CD8-positive, alpha-beta memory T cell (primary cell): ENCODE measurements around the gene BRSK1. TPM values are rescaled to one million over a fixed set of nuclear protein-coding genes. Genes with fewer than 3 reads are reported as not detected.

Experiments used
- CTCF ChIA-PET: fragments of 350-600 bp; sonication (Branson Sonifier 250); formaldehyde crosslinking; loops from one replicate; lab custom pipeline; 2021; ENCODE audit warnings: antibody characterized with exemption; lab: Charles Lee
- POLR2A ChIA-PET: fragments of 350-600 bp; sonication (Branson Sonifier 250); formaldehyde crosslinking; loops from one replicate; lab custom pipeline; 2021; ENCODE audit warnings: antibody characterized with exemption; lab: Charles Lee
- DNase-seq, 5 donors: peaks; one replicate each; pipeline versions ENCODE4 v3.0.0 to v3.0.0-alpha.2; 2020 to 2022; ENCODE audit warnings: mixed read lengths in 1 of 5
- H3K27ac ChIP-seq: one replicate; pipeline ENCODE4 v1.7.0; 2013; ENCODE audit warnings: low read depth, mild to moderate bottlenecking, low read length, moderate library complexity
- H3K27me3 ChIP-seq: 2 replicates; pipeline ENCODE4 v1.7.0; 2013; ENCODE audit warnings: low read length, mild to moderate bottlenecking; ENCODE audit not compliant: insufficient read depth, poor library complexity, severe bottlenecking
- H3K36me3 ChIP-seq: 2 replicates; pipeline ENCODE4 v1.7.0; 2013; ENCODE audit warnings: mild to moderate bottlenecking, low read length, moderate library complexity; ENCODE audit not compliant: insufficient read depth
- H3K4me1 ChIP-seq: 2 replicates; pipeline ENCODE4 v1.7.0; 2013; ENCODE audit warnings: mild to moderate bottlenecking, low read length, moderate library complexity; ENCODE audit not compliant: insufficient read depth
- H3K4me3 ChIP-seq: 2 replicates; pipeline ENCODE4 v1.7.0; 2013; ENCODE audit warnings: mild to moderate bottlenecking, low read length
- H3K9me3 ChIP-seq: 2 replicates; pipeline ENCODE4 v1.7.0; 2013; ENCODE audit warnings: mild to moderate bottlenecking, low read length
- H3K27ac Mint-ChIP-seq, 8 donors: one replicate each; pipeline ENCODE4 v1.8.0; 2020 to 2021; ENCODE audit warnings: mixed read lengths in 8 of 8, mild to moderate bottlenecking in 6 of 8, inconsistent platforms in 3 of 8, moderate library complexity in 3 of 8
- H3K27me3 Mint-ChIP-seq, 2 donors: one replicate each; pipeline ENCODE4 v1.8.0; 2020 to 2021; ENCODE audit warnings: mixed read lengths in 2 of 2, mild to moderate bottlenecking in 1 of 2, moderate library complexity in 1 of 2
- H3K36me3 Mint-ChIP-seq, 3 donors: one replicate each; pipeline ENCODE4 v1.8.0; 2020 to 2021; ENCODE audit warnings: mixed read lengths in 3 of 3, inconsistent platforms in 1 of 3, mild to moderate bottlenecking in 1 of 3
- H3K4me1 Mint-ChIP-seq, 3 donors: one replicate each; pipeline ENCODE4 v1.8.0; 2020 to 2021; ENCODE audit warnings: mixed read lengths in 3 of 3, inconsistent platforms in 1 of 3, mild to moderate bottlenecking in 1 of 3
- H3K4me3 Mint-ChIP-seq, 7 donors: one replicate each; pipeline ENCODE4 v1.8.0; 2020 to 2021; ENCODE audit warnings: mixed read lengths in 7 of 7, mild to moderate bottlenecking in 6 of 7, moderate library complexity in 4 of 7, inconsistent platforms in 2 of 7
- H3K9me3 Mint-ChIP-seq, 5 donors: one replicate each; pipeline ENCODE4 v1.8.0; 2020 to 2022; ENCODE audit warnings: mixed read lengths in 5 of 5, mild to moderate bottlenecking in 3 of 5, moderate library complexity in 2 of 5, inconsistent platforms in 1 of 5
- polyA plus RNA-seq: library from polyadenylated mRNA; unstranded; fragments of 300-500 nt; fragmentation: Illumina TruSeq; gene quantifications from one replicate; pipeline ENCODE4 v1.2.3, GENCODE V29; 2021
- total RNA-seq, 2 experiments: library from RNA; stranded (reverse); gene quantifications; one replicate each; pipeline ENCODE4 v1.2.3, GENCODE V29; 2021

The BRSK1 gene
- total and polyA plus RNA-seq, 3 experiments from 2014 or later: 0.82 to 5.7 (median 4.1) TPM

DNA sequence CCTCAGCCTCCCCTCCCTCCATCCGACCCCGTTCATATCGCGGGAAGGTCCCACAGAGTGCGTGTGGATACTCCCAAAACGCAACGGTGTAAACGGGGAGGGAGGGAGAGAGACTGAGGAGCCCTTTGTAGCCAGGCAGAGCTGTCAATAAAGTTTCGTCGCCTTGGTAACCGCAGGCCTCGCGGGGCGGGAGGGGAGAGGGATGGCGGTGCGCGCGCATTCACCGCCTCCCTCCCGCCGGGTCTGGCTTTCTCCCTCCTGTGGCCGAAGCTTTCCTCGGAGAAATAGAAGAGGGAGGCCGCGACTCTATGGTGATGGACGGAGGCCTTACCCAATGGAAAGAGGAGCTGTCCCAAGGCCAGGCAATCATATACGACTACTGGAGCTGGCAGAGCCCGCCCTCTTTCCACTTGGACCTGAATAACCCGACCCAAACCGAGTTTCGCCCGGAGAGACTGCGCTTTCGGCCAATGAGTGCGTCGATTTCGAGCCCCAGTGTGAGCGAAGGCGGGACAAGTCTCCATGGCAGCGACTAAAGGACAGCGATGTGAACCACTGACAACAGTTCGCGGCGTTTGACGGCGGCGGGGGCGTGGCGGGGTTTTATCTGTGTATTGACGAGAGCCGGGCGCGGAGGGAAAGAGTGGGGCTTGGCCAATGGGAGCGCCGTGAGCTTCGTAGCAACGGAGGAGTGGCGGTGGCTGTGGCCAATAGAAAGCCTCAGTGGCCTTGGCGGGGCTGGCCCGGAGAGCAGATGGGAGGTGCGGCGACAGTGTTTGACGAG is 55.5 kb downstream of the BRSK1 start, which contains the start of gene KMT5C:
TSS of gene KMT5C (plus strand) at position 772 of the 784 bp plus-strand sequence. CDS start 2,061 bp downstream, outside the sequence.
- ChIA-PET CTCF (interaction anchor here (0.8 to 3.5 kb wide), 8 partner anchors 14 to 315 kb away, joined by 3 to 28 read pairs (median 6); partner anchors contain the start of genes TMEM238 and U2AF2), POLR2A (interaction anchor here (0.5 to 2.0 kb wide), 18 partner anchors 12 to 1244 kb away, joined by 3 to 20 read pairs (median 4); partner anchors contain the start of genes FIZ1, HSPBP1, ISOC2 and PPP6R1)
- no peaks in the 10 kb centered on the region for H3K27me3 ChIP-seq
- peak within 1 kb of the TSS; percentile 77 for H3K4me3 ChIP-seq
- peaks cover 21 to 29% (median 27%) of the 10 kb centered on the region in 3 donors for H3K4me1 Mint-ChIP-seq
- H3K9me3 Mint-ChIP-seq: peaks cover 0 to 3% (median 0%) of the 10 kb centered on the region in 5 donors
- no peaks in the 10 kb centered on the region for H3K36me3 ChIP-seq
- peaks cover 11 to 15% of the 10 kb centered on the region in 2 donors for H3K27me3 Mint-ChIP-seq
- peaks cover 24% of the 10 kb centered on the region for H3K4me1 ChIP-seq
- peak within 1 kb of the TSS; percentile 89 to 97 (median 90) for H3K4me3 Mint-ChIP-seq
- H3K27ac ChIP-seq: peak within 1 kb of the TSS; percentile 100
- peak within 1 kb of the TSS; percentile 98 to 100 (median 100) for H3K27ac Mint-ChIP-seq
- H3K9me3 ChIP-seq: no peaks in the 10 kb centered on the region
- H3K36me3 Mint-ChIP-seq: peaks cover 0 to 15% (median 0%) of the 10 kb centered on the region in 3 donors
- peak; percentile 100 for DNase-seq

DNA sequence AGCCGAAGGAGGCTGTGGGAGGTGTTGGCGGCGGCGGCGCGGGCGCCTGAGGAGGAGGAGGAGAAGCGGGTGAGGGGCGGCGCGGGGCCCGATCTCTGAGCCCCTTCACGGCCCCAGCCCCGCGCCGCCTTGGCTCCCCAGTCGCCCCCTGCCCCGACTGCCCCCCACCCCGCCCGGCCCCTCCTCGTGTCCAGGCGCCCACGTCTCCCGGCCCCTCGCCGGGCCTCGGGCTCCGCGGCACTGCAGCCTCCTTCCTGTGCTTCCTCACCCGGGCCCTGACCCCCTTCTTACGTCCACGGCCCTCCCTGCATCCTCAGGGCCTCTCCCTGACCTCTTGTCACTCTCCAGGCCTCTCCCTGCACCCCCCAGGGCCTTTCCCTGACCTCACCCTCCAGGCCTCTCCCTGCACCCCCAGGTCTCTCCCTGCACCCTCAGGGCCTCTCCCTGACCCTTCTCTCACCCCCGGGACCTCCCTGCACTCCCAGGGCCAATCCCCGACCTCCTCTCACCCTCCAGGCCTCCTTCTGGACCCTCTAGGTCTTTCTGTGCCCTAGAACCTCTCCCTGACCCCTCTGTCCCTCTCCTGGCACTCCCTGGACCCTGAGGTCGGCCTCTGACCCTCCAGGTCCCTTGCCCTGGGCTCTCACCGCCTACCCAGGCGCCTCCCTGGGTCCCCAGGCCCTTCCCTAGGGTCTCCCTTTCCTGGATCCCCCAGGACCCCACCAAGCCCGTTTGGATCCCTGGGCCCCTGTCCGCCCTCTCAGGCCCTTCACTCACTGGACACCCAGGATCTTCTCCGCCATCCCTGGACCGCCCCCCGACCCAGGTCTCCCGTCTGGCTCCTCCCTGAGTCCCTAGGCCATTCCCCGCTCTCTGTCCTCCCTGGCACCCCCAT is 56.3 kb downstream of the BRSK1 start:
- Mint-ChIP-seq H3K27me3 (peaks cover 8 to 15% of the 10 kb centered on the region in 2 donors), H3K4me3 (peak overlapping the region; percentile 89 to 97 (median 90)), H3K4me1 (peaks cover 21 to 29% (median 27%) of the 10 kb centered on the region in 3 donors), H3K9me3 (peaks cover 0 to 3% (median 0%) of the 10 kb centered on the region in 5 donors), H3K36me3 (peaks cover 0 to 19% (median 2%) of the 10 kb centered on the region in 3 donors), H3K27ac (peak overlapping the region; percentile 98 to 100 (median 100))
- ChIA-PET CTCF (interaction anchor here (1.2 to 3.5 kb wide), 7 partner anchors 13 to 314 kb away, joined by 3 to 28 read pairs (median 9); partner anchors contain the start of genes TMEM238 and U2AF2), POLR2A (interaction anchor here (0.9 to 2.0 kb wide), 13 partner anchors 11 to 1244 kb away, joined by 3 to 20 read pairs (median 6); partner anchors contain the start of genes FIZ1, HSPBP1, ISOC2 and PPP6R1)
- Histone ChIP-seq H3K36me3 (no peaks in the 10 kb centered on the region), H3K9me3 (no peaks in the 10 kb centered on the region), H3K27me3 (no peaks in the 10 kb centered on the region), H3K27ac (peak overlapping the region; percentile 95), H3K4me1 (peaks cover 24% of the 10 kb centered on the region), H3K4me3 (peak overlapping the region; percentile 77)
- DNase-seq: peak in 2 of 5 donors; percentile 27 to 61

DNA sequence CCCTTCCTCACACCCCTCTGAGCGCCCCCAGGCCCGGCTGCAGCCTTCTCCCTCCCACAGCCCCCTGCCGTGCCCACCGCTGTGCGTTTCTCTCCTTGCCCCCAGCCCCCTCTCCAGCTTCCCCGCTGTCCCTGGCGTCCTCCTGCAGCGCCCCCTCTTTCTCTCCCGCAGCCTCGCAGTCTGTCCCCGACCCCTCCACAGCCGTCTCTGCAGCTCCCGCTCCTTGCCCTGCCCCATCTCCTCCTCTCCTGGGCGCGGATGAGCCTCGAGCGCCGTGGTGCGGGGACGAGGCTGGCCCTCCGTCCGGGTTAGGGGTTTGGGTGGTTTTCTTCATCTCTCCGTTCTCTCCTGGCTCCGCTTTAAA is 57.0 kb downstream of the BRSK1 start:
- Mint-ChIP-seq H3K9me3 (peaks cover 0 to 3% (median 0%) of the 10 kb centered on the region in 5 donors), H3K27ac (peak overlapping the region in 7 of 8 donors; percentile 87 to 99 (median 94)), H3K36me3 (peaks cover 0 to 22% (median 2%) of the 10 kb centered on the region in 3 donors), H3K4me3 (peak overlapping the region; percentile 79 to 97 (median 89)), H3K27me3 (peaks cover 8 to 15% of the 10 kb centered on the region in 2 donors), H3K4me1 (peaks cover 21 to 29% (median 27%) of the 10 kb centered on the region in 3 donors)
- peak overlapping the region; percentile 77 for H3K4me3 ChIP-seq
- H3K36me3 ChIP-seq: no peaks in the 10 kb centered on the region
- CTCF ChIA-PET: no interaction called here
- no peak for DNase-seq
- H3K27ac ChIP-seq: peak overlapping the region; percentile 95
- H3K27me3 ChIP-seq: no peaks in the 10 kb centered on the region
- H3K4me1 ChIP-seq: peaks cover 24% of the 10 kb centered on the region
- H3K9me3 ChIP-seq: no peaks in the 10 kb centered on the region
- POLR2A ChIA-PET: no interaction called here

DNA sequence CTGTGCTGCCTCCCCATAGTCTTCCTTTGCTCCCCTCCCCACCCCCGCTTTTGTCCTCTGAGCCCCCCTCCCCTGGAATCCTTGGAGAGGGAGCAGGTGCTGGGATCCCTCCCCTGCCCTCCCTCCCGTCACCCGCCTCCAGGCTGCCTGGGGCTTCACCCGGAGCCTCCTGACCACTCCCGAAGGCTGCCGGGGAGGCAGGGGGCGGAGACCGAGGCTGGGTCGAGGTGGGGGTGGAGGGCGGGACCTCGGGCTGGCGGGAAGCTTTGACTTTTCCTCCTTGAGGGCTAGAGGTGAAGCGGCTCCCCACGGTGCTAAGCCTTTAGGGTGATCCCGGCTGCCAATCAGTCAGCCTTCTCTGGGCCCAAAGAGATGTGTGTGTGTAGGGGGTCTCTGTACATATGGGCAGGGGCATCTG is 57.4 kb downstream of the BRSK1 start:
- ChIA-PET POLR2A (no interaction called here), CTCF (no interaction called here)
- Histone ChIP-seq H3K4me1 (peaks cover 24% of the 10 kb centered on the region), H3K27me3 (no peaks in the 10 kb centered on the region), H3K4me3 (peak overlapping the region; percentile 77), H3K9me3 (no peaks in the 10 kb centered on the region), H3K36me3 (no peaks in the 10 kb centered on the region), H3K27ac (peak overlapping the region; percentile 95)
- peaks cover 21 to 29% (median 27%) of the 10 kb centered on the region in 3 donors for H3K4me1 Mint-ChIP-seq
- peaks cover 8 to 13% of the 10 kb centered on the region in 2 donors for H3K27me3 Mint-ChIP-seq
- peak overlapping the region in 6 of 8 donors; percentile 65 to 99 (median 94) for H3K27ac Mint-ChIP-seq
- peaks cover 0 to 3% (median 0%) of the 10 kb centered on the region in 5 donors for H3K9me3 Mint-ChIP-seq
- DNase-seq: peak in 4 of 5 donors; percentile 17 to 42 (median 32)
- peak overlapping the region; percentile 79 to 97 (median 89) for H3K4me3 Mint-ChIP-seq
- peaks cover 0 to 22% (median 2%) of the 10 kb centered on the region in 3 donors for H3K36me3 Mint-ChIP-seq

DNA sequence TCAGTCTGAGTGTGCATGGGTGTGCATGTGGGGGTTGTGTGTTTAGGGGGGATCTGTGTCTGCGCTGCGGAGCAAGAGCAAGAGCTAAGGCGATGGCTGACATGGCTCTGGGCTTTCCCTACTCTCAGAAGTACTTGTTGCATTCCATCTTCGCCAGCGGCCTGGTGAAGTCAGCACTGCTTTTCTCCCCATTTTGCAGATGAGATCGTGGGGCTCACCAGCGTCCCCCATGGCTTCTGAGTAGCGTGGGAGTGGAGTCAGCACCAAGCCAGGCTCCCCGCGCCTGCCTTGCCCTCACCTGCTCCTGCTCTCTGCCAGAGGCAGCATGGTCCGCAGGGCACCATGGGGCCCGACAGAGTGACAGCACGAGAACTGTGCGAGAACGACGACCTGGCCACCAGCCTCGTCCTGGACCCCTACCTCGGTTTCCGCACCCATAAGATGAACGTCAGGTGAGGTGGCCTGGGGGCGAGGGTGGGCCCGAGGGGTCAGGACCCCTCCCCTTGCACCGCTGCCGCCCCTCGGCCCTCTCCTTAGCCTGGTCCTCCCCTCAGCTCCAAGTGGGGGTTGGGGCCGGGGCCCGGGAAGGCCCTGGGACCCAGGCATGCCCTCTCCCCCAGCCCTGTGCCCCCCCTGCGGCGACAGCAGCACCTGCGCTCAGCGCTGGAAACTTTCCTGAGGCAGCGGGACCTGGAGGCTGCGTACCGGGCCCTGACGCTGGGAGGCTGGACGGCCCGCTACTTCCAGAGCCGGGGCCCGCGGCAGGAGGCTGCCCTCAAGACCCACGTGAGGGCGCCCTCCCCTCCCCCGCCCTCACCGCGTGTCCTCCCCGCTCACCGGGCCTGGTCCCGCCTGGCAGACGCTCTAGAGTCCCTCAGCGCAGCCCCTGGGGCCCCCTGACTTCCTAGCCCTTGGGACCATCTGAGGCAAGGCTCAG is 58.1 kb downstream of the BRSK1 start:
- peaks cover 4 to 11% of the 10 kb centered on the region in 2 donors for H3K27me3 Mint-ChIP-seq
- ChIA-PET CTCF (no interaction called here), POLR2A (no interaction called here)
- no peak for DNase-seq
- Histone ChIP-seq H3K36me3 (no peaks in the 10 kb centered on the region), H3K4me1 (peaks cover 24% of the 10 kb centered on the region), H3K9me3 (no peaks in the 10 kb centered on the region), H3K27ac (peak overlapping the region; percentile 24), H3K27me3 (no peaks in the 10 kb centered on the region), H3K4me3 (no peak overlapping the region)
- peaks cover 0 to 22% (median 2%) of the 10 kb centered on the region in 3 donors for H3K36me3 Mint-ChIP-seq
- H3K4me1 Mint-ChIP-seq: peaks cover 21 to 29% (median 27%) of the 10 kb centered on the region in 3 donors
- H3K27ac Mint-ChIP-seq: peak overlapping the region in 5 of 8 donors; percentile 19 to 85 (median 82)
- peak overlapping the region in 6 of 7 donors; percentile 28 to 73 (median 36) for H3K4me3 Mint-ChIP-seq
- peaks cover 0 to 3% (median 0%) of the 10 kb centered on the region in 5 donors for H3K9me3 Mint-ChIP-seq

DNA sequence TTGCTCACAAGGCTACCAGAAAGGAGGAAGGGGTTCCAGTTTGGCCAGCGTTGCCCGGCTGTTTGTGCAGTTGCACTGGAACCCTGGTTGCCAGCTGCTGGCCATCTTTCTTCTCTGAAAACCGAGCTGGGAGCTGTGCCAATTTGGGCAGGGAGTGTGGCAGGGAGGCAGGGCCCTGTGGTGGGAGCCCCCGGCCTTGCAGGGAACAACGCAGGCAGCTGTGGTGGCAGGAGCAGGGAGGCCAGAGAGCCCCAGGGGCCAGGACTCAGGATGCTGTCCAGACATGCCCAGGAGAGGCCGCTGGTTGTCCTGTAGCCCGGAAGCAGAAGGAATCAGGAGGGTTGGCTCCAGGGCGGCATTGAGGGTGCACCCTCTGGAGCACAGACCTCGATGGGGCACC is 60.6 kb downstream of the BRSK1 start:
- peaks cover 0 to 19% (median 2%) of the 10 kb centered on the region in 3 donors for H3K36me3 Mint-ChIP-seq
- H3K4me3 Mint-ChIP-seq: no peak overlapping the region
- Histone ChIP-seq H3K9me3 (no peaks in the 10 kb centered on the region), H3K4me3 (no peak overlapping the region), H3K27ac (no peak overlapping the region), H3K4me1 (peaks cover 16% of the 10 kb centered on the region), H3K36me3 (no peaks in the 10 kb centered on the region), H3K27me3 (no peaks in the 10 kb centered on the region)
- H3K4me1 Mint-ChIP-seq: peaks cover 14 to 19% (median 19%) of the 10 kb centered on the region in 3 donors
- no peak overlapping the region for H3K27ac Mint-ChIP-seq
- DNase-seq: no peak
- H3K9me3 Mint-ChIP-seq: no peaks in the 10 kb centered on the region
- ChIA-PET CTCF (no interaction called here), POLR2A (no interaction called here)
- peaks cover 0 to 6% of the 10 kb centered on the region in 2 donors for H3K27me3 Mint-ChIP-seq
